Neural cell (in vitro differentiated cells): Measurements from ENCODE around the gene ONECUT3.

Experiments used
- EP300 ChIP-seq: fragments of 450-650 bp; conservative IDR thresholded peaks from 2 replicates; pipeline ENCODE4 v1.6.1; 2014; ENCODE audit warnings: antibody characterized with exemption, mild to moderate bottlenecking, moderate library complexity; ENCODE audit not compliant: poor library complexity, severe bottlenecking
- EZH2 ChIP-seq: fragments of 200-600, 300-800 bp; shearing (Covaris generic), sonication (generic); IDR thresholded peaks from 2 replicates; pipeline ENCODE4 v1.6.1; 2014; ENCODE audit warnings: antibody characterized with exemption, low read length, borderline replicate concordance, mild to moderate bottlenecking; ENCODE audit not compliant: insufficient read depth, poor library complexity, severe bottlenecking
- POLR2AphosphoS5 ChIP-seq: IDR thresholded peaks from 2 replicates; pipeline ENCODE4 v1.6.1; 2012
- TF ChIP-seq, protein P1 (sequence below): fragments of 450-650 bp; IDR thresholded peaks from 2 replicates; pipeline ENCODE4 v1.5.1; 2014; ENCODE audit warnings: antibody characterized with exemption, mild to moderate bottlenecking, moderate library complexity; ENCODE audit not compliant: poor library complexity, severe bottlenecking

DNA sequence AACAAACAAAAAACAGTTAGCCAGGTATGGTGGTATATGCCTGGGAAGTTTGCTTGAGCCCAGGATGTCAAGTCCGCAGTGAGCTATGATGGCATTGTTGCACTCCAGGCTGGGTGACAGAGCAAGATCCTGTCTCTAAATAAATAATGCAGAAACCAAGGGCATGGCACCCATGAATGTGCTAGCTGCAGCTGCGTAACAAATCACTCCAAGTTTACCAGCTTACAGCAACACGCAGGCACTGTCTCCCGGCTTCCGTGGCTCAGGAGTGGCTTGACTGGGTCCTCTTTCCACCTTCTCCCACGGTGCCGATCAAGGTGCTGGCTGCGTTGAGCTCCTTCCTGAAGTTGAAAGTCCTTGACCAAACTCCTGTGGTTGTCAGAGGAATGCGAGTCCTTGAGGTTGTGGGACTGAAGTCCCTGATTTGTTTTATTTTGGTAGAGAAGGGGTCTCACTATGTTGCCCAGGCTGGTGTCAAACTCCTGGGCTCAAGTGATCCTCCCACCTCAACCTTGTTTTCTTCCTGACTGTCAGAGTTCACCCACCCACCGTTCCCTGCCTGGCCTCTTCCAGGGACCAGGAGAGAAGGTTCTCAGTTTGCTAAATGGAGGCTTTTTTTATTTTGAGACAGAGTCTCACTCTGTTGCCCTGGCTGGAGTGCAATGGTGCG is 13.2 kb upstream of the ONECUT3 start:
- TF ChIP-seq, protein P1, sequence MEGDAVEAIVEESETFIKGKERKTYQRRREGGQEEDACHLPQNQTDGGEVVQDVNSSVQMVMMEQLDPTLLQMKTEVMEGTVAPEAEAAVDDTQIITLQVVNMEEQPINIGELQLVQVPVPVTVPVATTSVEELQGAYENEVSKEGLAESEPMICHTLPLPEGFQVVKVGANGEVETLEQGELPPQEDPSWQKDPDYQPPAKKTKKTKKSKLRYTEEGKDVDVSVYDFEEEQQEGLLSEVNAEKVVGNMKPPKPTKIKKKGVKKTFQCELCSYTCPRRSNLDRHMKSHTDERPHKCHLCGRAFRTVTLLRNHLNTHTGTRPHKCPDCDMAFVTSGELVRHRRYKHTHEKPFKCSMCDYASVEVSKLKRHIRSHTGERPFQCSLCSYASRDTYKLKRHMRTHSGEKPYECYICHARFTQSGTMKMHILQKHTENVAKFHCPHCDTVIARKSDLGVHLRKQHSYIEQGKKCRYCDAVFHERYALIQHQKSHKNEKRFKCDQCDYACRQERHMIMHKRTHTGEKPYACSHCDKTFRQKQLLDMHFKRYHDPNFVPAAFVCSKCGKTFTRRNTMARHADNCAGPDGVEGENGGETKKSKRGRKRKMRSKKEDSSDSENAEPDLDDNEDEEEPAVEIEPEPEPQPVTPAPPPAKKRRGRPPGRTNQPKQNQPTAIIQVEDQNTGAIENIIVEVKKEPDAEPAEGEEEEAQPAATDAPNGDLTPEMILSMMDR, result no peak
- TF ChIP-seq EP300 (no peak), EZH2 (no peak), POLR2AphosphoS5 (no peak)
